Measurements from ENCODE around the gene ARHGEF28. TPM values are rescaled to one million over a fixed set of nuclear protein-coding genes. Genes with fewer than 3 reads are reported as not detected.

The ARHGEF28 gene
- total RNA-seq, 1 donor, result 26.2 TPM

DNA sequence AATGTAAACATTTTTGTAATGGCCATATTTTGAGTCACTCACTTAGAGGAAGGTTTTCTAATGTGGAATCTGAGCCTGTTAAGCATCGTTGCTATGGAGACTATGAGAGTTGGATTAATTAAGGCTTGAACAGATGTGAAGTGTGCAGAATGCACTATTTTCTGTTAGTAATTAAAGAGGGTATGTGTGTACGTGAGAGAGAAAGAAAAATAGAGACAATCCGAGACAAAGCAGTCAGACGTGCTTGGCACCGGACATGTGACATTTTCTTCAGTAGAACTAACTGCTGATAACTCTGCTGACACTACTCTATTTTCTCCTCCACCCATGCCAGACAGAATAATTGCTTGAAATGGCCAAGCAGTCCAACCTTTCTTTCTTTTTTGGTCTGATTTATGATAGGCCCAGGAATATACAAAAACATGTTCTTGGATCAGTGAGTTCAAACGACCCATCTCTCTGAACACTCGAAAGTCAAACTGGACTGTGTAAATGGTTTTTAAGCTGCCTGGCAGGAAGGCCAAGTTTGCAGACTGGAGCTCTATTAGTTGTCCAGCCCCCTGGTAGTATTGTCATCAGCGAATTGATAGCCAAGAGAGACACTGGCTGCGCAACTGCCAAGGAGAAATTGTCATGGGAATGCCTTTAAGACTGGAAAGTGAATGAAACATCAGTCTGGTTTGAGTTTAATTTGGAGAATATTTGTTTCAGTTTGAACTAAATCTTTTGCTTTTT is 322.1 kb downstream of the ARHGEF28 start:
- TF ChIP-seq, protein P1, sequence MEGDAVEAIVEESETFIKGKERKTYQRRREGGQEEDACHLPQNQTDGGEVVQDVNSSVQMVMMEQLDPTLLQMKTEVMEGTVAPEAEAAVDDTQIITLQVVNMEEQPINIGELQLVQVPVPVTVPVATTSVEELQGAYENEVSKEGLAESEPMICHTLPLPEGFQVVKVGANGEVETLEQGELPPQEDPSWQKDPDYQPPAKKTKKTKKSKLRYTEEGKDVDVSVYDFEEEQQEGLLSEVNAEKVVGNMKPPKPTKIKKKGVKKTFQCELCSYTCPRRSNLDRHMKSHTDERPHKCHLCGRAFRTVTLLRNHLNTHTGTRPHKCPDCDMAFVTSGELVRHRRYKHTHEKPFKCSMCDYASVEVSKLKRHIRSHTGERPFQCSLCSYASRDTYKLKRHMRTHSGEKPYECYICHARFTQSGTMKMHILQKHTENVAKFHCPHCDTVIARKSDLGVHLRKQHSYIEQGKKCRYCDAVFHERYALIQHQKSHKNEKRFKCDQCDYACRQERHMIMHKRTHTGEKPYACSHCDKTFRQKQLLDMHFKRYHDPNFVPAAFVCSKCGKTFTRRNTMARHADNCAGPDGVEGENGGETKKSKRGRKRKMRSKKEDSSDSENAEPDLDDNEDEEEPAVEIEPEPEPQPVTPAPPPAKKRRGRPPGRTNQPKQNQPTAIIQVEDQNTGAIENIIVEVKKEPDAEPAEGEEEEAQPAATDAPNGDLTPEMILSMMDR (IDR thresholded peaks at IDR 0.05; ENCODE audit: insufficient read depth, low read length), result no peak
- no peak overlapping the region for H3K4me3 ChIP-seq (ENCODE audit: low read depth, low read length)
- no peak for DNase-seq (ENCODE audit: low read depth)

DNA sequence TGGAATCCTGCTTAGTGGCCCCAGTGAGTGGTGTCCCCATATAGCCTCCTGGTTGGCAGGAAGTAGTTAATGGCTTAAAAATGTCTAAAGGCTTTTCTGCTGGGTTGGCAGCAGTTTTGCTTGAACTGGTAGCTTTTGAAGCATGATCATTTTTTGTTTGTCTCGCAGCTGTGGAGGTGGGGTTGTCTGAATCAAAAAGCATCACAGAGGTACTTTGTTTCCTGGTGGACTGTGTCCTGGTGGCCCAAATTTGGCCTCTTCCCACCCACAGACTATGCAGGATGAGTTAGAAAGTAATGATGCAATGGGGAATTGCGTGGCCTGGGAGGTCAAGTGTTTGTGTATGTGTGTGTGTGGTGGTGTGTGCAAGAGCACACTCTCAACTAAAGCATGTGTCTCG is 322.7 kb downstream of the ARHGEF28 start:
- TF ChIP-seq, protein P1 (IDR thresholded peaks at IDR 0.05; ENCODE audit: insufficient read depth, low read length), result no peak
- no peak overlapping the region for H3K4me3 ChIP-seq (ENCODE audit: low read depth, low read length)
- DNase-seq (ENCODE audit: low read depth), result peak; percentile 51

DNA sequence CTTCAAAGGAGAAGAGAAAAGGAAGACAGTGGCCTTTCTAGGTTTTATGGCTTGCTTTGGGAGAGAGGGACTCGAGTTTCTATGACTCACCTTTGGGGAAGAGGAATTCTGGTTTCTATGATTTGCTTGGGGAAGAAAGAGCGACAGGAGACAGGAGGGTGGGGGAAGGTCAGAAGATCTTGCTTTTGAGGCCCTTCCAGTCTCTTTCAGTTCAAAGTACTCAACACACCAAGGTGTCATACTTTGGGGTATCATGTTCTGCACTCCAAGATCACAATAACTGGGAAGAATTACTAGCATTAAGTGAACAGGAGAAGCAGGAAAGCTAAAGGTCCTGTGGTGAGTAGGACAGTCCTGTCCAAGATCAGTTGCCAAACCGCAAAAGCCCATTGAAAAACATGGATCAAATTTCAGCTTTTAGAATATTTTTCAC is 324.5 kb downstream of the ARHGEF28 start:
- no peak for DNase-seq (ENCODE audit: low read depth)
- TF ChIP-seq, protein P1 (IDR thresholded peaks at IDR 0.05; ENCODE audit: insufficient read depth, low read length), result no peak
- H3K4me3 ChIP-seq (ENCODE audit: low read depth, low read length), result no peak overlapping the region

DNA sequence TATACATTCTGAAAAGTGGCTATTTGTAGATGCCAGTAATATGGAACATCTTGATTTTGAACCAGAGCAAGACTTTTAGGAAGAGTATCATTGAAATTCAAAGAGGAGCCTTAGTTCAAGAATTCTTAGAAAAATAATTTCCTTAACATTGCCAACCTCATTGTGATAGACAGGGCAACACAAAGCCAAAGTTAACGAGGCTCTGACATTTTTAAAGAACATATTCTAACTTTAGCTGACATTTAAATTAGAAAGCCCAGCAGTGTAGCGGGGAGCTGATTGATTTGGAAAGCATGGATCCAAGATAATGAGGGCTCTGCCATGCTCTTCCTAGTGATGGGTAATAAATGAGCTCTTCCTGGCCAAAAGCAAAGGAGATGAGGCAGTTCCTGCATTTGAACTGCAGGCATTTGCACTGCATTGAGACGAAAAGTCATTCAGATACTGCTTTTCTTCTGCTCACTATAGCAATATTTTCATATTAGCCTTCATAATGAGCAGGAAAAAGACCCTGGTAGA is 325.0 kb downstream of the ARHGEF28 start:
- H3K4me3 ChIP-seq (ENCODE audit: low read depth, low read length), result no peak overlapping the region
- no peak for DNase-seq (ENCODE audit: low read depth)
- TF ChIP-seq, protein P1 (IDR thresholded peaks at IDR 0.05; ENCODE audit: insufficient read depth, low read length), result no peak

DNA sequence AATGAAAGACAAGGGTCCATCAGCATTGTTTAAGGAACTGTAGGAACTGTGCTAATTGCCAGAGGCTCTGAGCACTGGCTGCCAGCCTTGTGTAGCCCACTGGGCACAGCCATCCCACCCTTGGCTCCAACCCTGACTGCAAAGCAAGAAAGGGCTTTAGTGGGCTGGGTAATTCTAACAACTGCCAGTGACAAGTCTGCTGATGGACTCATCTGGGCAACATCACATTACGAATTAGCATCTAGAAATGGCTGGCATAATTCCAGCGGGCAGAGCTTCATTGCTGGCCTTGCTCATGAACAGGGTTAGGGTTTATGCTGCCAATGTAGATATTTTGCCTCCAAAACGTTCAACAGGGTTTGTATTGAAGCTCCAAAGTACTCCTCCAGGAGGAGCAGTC is 326.9 kb downstream of the ARHGEF28 start:
- TF ChIP-seq, protein P1 (IDR thresholded peaks at IDR 0.05; ENCODE audit: insufficient read depth, low read length), result no peak
- no peak for DNase-seq (ENCODE audit: low read depth)
- no peak overlapping the region for H3K4me3 ChIP-seq (ENCODE audit: low read depth, low read length)

DNA sequence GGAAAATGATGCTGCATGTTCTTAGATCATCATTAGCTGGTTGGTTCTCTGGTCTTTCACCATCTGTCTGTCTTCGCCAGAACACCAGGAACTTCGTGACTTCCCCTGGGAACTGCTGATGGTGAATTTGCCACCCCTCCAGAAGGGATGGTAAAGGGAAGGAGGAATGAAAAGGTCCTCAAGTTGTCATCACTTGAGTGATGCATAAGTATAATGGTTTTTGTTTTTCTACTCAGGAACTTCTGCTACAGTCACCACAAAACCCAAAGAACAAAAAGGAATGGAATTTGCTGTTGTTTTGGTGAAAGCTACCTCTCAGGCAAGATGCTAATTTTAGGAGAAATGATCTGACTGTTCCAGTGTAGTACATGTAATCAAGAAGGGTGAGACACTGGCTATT is 328.4 kb downstream of the ARHGEF28 start:
- H3K4me3 ChIP-seq (ENCODE audit: low read depth, low read length), result no peak overlapping the region
- TF ChIP-seq, protein P1 (IDR thresholded peaks at IDR 0.05; ENCODE audit: insufficient read depth, low read length), result no peak
- no peak for DNase-seq (ENCODE audit: low read depth)
